Measurements from ENCODE around the gene SAMD4B. TPM values are rescaled to one million over a fixed set of nuclear protein-coding genes. Genes with fewer than 3 reads are reported as not detected.
"Not testable (repeated sequence)": the region's sequence is repeated elsewhere in the genome, so short reads cannot be mapped to it uniquely, and the experiment has no call there.

Gene SAMD4B
- 53.3 TPM for total RNA-seq

DNA sequence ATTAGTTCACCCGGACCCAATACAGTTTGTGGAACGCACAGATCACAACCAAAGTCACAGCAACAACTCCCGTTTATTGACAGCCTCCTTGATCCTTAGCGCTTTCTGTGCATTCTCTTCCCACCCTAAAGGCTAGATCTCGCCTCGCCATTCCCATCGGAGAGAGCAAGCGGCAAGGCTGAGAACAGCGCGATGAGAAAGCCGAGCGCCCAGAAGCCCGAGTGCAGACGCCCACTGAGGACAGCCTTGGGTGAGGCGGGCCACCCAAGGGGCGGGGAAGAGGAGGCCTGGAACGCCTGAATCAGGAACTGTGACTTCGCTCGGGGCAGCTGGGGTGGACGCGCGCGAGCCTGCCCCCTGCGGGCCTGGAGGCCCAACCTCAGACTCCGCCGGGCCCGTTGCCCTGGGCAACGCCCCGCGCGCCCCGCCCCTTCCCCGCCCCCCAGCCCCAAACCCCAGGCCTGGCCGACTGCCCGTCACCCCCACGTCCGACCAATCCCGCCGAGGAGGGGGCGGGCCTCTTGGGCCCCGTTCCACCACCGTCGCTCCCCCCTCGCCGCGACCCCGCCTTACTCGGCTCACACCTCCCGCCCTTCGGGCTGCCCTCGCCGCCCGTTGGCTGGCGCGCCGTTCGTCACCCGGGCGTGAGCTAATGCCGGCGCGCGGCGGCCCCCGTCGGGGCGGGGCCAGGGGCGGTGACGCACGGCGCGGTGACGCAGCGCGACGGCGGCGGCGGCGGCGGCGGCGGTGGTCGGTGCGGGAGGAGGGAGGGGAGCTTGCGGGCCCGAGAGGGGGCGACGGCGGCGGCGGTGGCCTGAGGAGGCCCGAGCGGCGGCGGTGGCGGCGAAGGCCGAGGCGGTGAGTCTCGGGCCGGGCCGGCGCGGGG lies at the start of gene SAMD4B:
Gene SAMD4B, plus strand, starts transcription at position 703 of the 886 bp plus-strand sequence. CDS start 14,473 bp downstream, outside the sequence.
- peak; percentile 97 for ATAC-seq

DNA sequence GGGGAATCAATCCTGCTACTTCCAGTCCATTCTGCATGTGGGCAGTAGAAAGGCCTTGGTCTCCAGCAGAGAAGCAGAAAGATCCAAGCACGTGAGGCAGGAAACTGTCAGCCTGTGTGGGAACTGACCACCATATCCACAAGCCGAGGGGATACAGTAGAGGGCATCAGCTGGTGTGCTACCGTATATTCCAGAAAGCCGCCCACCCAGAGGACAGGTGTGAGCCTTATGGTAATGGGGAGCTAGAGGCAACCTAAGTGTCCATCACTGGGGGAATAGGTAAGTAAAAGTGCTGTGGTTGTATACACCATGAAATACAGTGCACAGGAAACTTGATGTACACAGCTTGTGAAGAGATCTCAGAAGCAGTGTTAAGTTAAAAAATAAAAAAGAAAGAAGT lies 48.8 kb upstream of the SAMD4B start:
- ATAC-seq = no peak

DNA sequence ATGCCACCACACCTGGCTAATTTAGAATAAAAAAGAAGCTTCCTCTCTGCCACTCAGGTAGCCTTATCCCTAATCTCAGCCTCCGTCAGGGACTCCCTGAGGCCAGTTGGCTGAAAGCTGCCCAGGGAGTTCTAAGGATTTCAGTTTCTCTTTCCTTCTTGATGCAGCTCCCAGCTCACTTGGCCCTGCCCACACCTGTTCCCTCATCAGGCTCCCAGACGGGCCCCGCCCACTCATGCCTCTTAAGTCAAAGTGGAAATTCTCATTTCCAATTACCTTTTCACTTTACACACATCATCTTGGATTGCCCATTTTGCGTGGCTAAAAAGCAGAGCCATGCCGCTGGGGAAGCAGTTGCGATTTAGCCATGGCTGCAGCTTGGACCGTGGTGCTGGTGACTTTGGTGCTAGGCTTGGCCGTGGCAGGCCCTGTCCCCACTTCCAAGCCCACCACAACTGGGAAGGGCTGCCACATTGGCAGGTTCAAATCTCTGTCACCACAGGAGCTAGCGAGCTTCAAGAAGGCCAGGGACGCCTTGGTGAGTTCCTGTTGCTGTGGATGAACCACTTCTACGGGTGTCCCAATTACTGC lies 46.1 kb upstream of the SAMD4B start, which contains the start of gene IFNL1:
Gene IFNL1, plus strand, starts transcription at position 353 of the 591 bp plus-strand sequence. Its CDS starts 15 bp downstream, at position 368.
- ATAC-seq = no peak

- ATAC-seq = no peak
These were observed 45.3 kb upstream of the SAMD4B start for GRCh38 chr19:39296906-39297305.

- ATAC-seq = peak; percentile 59
These were observed 44.1 kb upstream of the SAMD4B start for GRCh38 chr19:39297931-39298634.

GRCh38 chr19:39299404-39299803 lies 42.8 kb upstream of the SAMD4B start:
- no peak for ATAC-seq

DNA sequence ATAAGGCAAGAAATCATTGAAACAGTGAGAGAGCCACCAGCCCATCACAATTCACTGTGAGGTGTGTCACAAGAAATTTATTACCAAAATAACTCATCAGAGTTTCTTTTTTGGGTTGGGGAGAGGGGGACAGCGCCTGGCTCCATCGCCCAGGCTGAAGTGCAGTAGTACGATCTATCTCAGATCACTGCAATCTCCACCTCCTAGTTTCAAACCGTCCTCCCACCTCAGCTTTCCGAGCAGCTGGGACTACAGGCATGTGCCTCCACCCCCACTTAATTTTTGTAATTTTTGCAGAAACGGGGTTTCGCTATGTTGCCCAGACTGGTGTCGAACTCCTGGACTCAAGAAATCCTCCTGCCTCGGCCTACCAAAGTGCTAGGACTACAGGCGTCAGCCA lies 42.4 kb upstream of the SAMD4B start:
- ATAC-seq = no peak

GRCh38 chr19:39301021-39301420 lies 41.2 kb upstream of the SAMD4B start:
- no peak for ATAC-seq

GRCh38 chr19:39301562-39301961 lies 40.7 kb upstream of the SAMD4B start:
- ATAC-seq = no peak

DNA sequence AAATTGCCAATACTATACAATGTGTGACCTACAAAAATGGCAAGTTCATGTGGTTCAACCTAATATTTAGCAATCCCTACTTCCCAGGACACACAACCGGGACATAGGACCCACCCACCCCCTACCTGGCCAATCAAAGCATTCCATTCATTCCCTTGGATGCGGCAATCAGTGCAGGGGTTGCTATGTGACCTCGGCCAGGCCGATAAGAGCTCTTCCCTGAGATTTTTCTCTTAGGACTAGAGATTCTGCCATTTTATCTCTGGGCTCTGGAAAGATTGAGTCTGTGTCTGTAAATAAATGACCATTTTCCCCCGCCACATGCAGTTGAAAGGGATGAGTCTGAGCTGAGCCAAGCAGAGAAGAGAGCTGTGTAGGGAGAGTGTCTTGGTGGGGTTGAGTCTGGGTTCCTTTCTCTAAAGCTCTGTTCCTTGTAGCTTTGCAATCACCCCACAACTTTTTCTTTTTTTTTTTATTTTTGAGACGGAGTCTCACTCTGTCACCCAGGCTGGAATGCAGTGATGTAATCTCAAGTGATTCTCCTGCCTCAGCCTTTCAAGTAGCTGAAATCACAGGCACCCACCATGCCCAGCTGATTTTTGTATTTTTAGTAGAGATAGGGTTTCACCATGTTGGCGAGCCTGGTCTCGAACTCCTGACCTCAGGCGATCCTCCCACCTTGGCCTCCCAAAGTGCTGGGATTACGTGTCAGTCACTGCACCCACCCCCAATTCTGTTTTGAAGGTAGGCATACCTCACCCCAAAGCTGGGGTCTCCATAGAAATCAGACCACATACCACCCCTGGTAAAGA lies 38.6 kb upstream of the SAMD4B start:
- ATAC-seq = no peak

- no peak for ATAC-seq
These were observed 38.1 kb upstream of the SAMD4B start for GRCh38 chr19:39304185-39304513.

- ATAC-seq = no peak
These were observed 37.3 kb upstream of the SAMD4B start for GRCh38 chr19:39304701-39305571.

GRCh38 chr19:39306075-39306474 lies 36.1 kb upstream of the SAMD4B start:
- no peak for ATAC-seq

DNA sequence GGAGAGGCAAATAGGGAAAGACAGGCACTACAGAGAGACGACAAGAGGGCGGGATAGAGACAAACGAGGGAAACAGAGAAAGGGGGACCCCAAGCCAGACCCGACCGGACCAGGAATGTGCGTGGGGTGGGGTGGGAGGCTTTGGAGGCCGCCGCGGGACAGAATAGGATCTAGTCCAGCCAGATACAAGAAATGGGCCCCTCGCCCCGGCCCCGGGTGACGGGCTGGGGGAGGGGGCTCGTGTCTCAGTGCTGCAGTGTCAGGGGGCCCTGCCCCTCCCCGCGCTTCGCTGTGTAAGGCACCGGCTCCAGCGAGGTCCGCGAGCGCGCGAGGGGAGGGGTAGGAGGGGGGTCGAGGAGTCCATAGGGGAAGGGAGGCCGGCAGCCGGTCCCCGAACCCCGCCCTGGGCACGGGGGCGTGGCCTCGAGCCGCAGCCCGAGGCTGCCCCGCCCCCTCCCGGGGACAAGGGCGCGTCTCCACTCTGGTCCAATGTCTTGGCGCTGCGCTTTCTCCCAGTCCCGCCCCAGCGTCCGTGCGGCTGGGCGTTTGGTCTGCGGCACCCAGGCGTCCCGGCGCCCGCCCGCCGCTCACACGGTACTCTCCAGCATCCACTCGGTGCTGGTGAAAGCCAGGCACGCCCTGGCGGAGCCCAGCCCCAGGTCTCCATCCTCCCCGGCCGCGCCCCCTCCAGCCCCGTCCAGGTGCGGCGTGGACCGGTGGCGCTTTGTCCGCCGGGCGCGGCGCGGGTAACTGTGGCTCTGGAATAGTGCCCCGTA lies 35.0 kb upstream of the SAMD4B start:
- ATAC-seq = peak; percentile 74

GRCh38 chr19:39307822-39308530 lies 34.2 kb upstream of the SAMD4B start:
- no peak for ATAC-seq

GRCh38 chr19:39308531-39309304 lies 33.5 kb upstream of the SAMD4B start:
- no peak for ATAC-seq

DNA sequence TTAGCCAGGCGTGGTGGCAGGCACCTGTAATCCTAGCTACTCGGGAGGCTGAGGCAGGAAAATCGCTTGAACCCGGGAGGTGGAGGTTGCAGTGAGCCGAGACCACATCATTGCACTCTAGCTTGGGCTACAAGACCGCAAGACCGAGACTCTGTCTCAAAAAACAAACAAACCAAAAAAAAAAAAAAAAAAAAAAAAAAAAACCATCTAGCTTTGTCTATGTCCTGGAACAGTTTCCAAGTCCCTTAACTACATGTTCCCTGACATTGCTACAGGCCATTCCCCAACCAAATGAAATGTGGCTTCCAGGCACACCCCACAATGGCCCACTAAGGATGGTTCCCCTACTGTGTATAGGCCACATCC lies 32.9 kb upstream of the SAMD4B start:
- not testable (repeated sequence) for ATAC-seq

- no peak for ATAC-seq
These were observed 31.5 kb upstream of the SAMD4B start for GRCh38 chr19:39310558-39311311.

Data from esophagus mucosa (tissue), 1 donor.